Urinary bladder (tissue), 4 donors: ENCODE data around the gene CIAO2B. TPM values are rescaled to one million over a fixed set of nuclear protein-coding genes. Genes with fewer than 3 reads are reported as not detected.
A peak's percentile ranks its signal among the peaks of the same experiment; 100 is the strongest.
"Not testable (repeated sequence)": the region's sequence is repeated elsewhere in the genome, so short reads cannot be mapped to it uniquely, and the experiment has no call there.

ENCODE experiments used
- DNase-seq: peaks from one replicate; pipeline ENCODE4 v3.0.0-alpha.2; 2015; ENCODE audit errors: extremely low spot score
- H3K27ac ChIP-seq: one replicate; pipeline ENCODE4 v1.5.1; 2013; ENCODE audit warnings: low read depth, mild to moderate bottlenecking, moderate library complexity
- H3K36me3 ChIP-seq: one replicate; pipeline ENCODE4 v1.6.1; 2013; ENCODE audit warnings: mild to moderate bottlenecking, moderate library complexity; ENCODE audit not compliant: insufficient read depth
- H3K4me1 ChIP-seq: one replicate; pipeline ENCODE4 v1.6.1; 2013; ENCODE audit warnings: mild to moderate bottlenecking, moderate library complexity; ENCODE audit not compliant: insufficient read depth
- H3K4me3 ChIP-seq: one replicate; pipeline ENCODE4 v1.5.1; 2013; ENCODE audit warnings: low read depth, low read length
- WGBS: extraction: QIAGEN DNeasy Blood & Tissue Kit; methylation state at CpG from one replicate; pipeline ENCODE4 v1.1.7; 2013; 5-methylcytosine and 5-hydroxymethylcytosine counted together
- polyA plus RNA-seq: library from polyadenylated mRNA; stranded (reverse); fragments of 200-250 nt; gene quantifications from one replicate; pipeline ENCODE4 v1.2.3, GENCODE V29; 2013
- total RNA-seq: library from RNA; depleted of rRNA; stranded (reverse); fragments of >200 nt; gene quantifications from one replicate; pipeline ENCODE4 v1.2.3, GENCODE V29; 2014
- donor health status: healthy with polysubstance abuse.
- donor health status: healthy.

The CIAO2B gene
- total and polyA plus RNA-seq, 2 donors: 52.0 to 174 TPM

DNA sequence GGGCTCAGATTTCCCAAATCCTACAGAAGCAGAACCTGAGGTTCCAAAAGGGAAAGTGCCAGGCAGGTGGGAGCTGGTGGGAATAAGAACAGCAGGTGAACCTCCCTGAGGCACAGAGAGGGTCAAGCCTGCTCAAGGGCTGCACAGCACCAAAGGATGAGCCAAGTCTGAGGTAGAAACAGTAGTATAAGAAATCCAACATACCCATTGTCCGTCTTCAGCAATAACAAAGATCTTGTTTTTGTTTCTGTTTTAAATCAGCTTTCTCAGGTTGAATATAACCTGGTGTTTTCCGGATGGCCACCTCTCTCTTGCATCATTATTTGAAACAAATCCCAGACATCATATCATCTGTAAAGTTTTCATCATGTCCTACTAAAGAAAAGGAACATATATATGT, 16.2 kb upstream of the CIAO2B start:
- no peak overlapping the region for H3K4me3 ChIP-seq
- H3K27ac ChIP-seq: no peak overlapping the region
- WGBS: 76% methylated on average over 2 of the region's 2 CpGs
- no peaks in the 10 kb centered on the region for H3K36me3 ChIP-seq
- no peaks in the 10 kb centered on the region for H3K4me1 ChIP-seq
- DNase-seq: no peak

DNA sequence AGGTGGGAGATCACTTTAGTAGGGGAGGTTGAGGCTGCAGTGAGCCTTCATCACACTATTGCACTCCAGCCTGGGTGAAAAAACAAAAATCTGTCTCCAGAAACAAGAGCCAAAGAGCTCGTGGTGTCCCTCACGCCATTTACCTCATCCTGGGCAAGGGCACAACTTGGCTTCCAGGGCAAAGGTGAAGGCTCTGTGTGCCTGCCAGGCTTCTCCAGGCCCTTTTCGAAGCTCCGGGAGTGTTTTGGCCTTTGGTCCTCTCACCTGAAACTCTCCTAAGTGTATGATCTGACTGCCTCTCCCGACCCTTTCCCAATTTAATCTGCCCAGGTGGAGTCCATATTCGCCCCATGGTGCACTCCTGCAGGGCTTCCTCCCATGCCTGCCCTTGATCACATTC, 15.3 kb upstream of the CIAO2B start:
- Histone ChIP-seq H3K4me3 (no peak overlapping the region), H3K4me1 (no peaks in the 10 kb centered on the region), H3K27ac (no peak overlapping the region), H3K36me3 (no peaks in the 10 kb centered on the region)
- 74% methylated on average over 6 of the region's 6 CpGs for WGBS
- no peak for DNase-seq

DNA sequence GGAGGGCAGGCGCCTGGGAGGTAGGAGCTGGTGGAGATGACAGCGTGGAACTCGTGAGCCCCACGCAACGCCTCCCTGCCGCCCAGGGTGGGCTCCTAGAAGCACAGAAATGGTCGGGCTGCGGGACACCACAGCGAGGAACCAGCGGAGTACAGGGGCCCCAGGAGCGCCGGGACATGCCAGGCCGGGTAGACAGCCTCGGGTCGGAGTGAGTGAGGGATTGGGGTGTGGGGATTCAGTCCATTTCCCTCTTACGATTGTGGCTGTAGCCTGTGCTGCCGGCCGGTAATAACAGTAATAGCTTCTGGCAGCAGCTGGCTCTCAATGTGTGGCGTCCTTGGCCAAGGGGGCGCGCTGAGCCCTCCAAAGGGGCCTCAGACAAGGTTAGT, 14.6 kb upstream of the CIAO2B start:
- H3K36me3 ChIP-seq: no peaks in the 10 kb centered on the region
- 15% methylated on average over 21 of the region's 21 CpGs for WGBS
- no peaks in the 10 kb centered on the region for H3K4me1 ChIP-seq
- H3K27ac ChIP-seq: no peak overlapping the region
- no peak overlapping the region for H3K4me3 ChIP-seq
- no peak for DNase-seq

DNA sequence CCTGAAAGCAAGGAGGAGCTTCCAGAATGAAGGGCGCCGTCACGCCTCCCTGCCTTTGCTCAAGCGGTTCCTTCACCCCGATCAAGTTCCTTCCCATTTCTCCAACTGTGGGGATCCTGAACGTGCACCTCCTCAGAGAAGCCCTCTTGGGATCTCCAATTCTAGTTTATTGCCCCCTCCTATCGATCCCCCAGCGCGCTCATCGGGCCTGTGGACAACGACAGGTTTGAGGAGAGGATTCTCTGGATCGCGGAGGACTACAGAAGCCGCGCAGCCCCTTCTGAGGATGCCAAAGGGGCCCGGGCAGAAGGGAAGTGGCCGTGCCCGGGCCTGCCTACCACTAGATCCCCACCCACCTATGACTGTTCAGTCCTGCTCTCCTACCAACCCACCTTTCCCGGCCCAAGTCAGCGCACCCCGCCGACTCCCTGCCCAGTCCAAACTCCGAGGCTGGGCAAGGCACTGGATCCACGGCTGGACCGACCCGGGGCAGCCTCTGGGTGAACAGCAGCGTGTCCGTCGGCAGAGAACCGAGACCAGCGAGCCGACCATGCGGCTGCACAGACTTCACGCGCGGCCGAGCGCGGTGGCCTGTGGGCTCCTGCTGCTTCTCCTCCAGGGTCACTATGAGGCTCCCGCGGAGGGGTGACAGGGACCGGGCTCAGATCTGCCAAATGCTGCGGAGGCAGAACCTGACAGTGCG, 14.1 kb upstream of the CIAO2B start:
- 2% methylated on average over 44 of the region's 44 CpGs for WGBS
- Histone ChIP-seq H3K27ac (no peak overlapping the region), H3K36me3 (no peaks in the 10 kb centered on the region), H3K4me3 (peak overlapping the region; percentile 65), H3K4me1 (no peaks in the 10 kb centered on the region)
- no peak for DNase-seq

DNA sequence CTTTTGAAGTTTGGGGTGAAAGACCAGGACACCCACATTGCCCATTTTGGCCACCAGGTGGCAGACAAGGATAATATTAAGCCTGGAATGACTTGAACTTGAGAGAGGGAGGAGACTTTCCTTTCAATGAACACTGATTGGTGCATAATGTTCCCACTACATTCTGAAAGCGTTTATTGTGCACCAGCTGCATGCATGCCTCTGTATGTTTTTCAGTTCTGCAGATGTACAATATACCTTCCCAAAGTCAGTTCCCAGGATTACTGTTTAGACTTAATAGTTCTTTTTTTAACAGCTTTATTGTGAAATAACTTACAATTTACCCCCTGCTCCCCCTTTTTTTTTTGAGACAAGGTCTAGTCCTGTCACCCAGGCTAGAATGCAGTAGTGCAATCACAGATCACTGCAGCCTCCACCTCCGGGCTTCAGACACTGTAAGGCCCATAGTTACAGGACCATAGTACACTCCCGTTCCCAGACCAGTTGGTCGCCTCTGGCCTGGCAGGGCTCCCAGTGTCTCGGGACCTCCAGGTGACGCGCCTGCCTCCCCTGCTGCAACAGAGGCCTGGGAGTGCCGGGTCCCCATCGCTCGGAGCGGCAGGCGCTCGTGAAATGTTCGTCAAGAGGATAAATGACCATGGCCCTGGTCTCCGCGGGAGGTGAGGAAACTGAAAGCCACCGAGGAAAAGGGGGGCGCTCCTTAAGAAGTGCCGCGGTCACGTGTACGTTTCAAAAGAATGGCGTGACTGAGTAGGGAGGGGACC, 13.3 kb upstream of the CIAO2B start:
- H3K4me3 ChIP-seq: peak overlapping the region; percentile 65
- H3K27ac ChIP-seq: no peak overlapping the region
- H3K4me1 ChIP-seq: no peaks in the 10 kb centered on the region
- DNase-seq: peak; percentile 64
- no peaks in the 10 kb centered on the region for H3K36me3 ChIP-seq
- under 1% methylated on average over 21 of the region's 23 CpGs for WGBS

DNA sequence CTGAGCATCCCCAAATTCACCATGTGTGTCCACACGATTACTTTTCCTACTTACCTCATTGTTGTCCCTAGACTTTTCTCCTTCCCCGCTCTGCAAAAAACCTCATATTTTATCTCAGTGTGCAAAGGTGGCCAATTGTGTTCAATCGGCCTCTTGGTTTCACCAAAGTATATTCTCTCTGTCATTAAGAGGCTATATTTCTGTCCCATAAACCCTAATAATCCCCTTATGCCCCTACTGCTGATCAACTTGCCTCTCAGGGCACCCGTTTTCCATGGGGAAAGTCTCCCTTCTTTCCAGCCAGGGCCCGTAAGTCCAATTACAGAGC, 12.7 kb upstream of the CIAO2B start:
- H3K36me3 ChIP-seq: no peaks in the 10 kb centered on the region
- H3K4me3 ChIP-seq: no peak overlapping the region
- H3K4me1 ChIP-seq: no peaks in the 10 kb centered on the region
- DNase-seq: no peak
- H3K27ac ChIP-seq: no peak overlapping the region
- WGBS: 36% methylated on average over 5 of the region's 5 CpGs

DNA sequence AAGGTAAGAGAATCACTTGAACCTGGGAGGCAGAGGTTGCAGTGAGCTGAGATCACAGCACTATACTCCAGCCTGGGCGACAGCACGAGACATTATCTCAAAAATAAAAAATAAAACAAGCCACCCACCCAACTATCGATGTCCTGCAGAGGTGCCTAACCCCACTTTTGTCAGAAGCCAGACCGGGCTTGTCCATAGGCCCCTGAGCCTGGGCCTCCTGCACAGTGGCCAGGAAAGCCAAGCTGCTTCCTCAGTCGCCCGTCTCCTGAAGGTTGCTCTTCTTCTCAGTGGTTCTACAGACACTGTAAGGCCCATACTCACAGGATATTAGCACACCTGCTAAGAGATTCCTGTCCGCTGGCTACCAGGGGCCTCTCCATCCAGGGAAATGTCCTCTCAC, 12.3 kb upstream of the CIAO2B start:
- Histone ChIP-seq H3K27ac (no peak overlapping the region), H3K4me3 (no peak overlapping the region), H3K4me1 (no peaks in the 10 kb centered on the region), H3K36me3 (no peaks in the 10 kb centered on the region)
- no peak for DNase-seq
- 71% methylated on average over 7 of the region's 7 CpGs for WGBS

DNA sequence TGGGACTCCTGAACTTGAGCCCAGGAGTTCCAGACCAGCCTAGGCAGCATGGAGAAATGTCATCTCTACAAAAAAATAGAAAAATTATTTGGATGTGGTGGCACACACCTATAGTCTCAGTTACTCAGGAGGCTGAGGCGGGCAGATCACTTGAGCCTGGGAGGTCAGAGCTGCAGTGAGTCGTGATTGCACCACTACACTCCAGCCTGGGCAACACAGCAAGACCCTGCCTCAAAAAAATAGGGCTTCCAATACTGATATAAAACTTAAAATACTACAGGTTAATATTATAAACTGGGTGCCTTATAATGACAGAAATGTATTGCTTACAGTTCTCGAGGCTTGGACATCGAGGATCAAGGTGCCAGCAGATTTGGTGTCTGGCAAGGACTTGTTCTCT, 11.7 kb upstream of the CIAO2B start:
- H3K27ac ChIP-seq: no peak overlapping the region
- H3K4me3 ChIP-seq: no peak overlapping the region
- no peaks in the 10 kb centered on the region for H3K4me1 ChIP-seq
- H3K36me3 ChIP-seq: no peaks in the 10 kb centered on the region
- no peak for DNase-seq
- WGBS: 81% methylated on average over 4 of the region's 4 CpGs

DNA sequence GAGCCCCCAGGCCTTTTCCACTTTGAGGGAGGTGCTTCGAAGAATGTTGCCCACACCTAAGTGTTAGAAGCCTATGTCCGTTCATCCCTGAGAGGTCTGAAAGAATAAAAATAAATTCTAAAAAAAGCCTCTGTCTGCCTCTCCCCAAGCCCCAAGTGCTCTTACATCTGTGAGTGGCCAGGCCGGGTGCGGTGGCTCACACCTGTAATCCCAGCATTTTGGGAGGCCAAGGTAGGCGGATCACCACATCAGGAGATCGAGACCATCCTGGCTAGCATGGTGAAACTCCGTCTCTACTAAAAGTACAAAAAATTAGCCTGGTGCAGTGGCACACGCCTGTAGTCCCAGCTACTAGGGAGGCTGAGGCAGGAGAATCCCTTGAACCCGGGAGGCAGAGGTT, 10.8 kb upstream of the CIAO2B start:
- not testable (repeated sequence) for H3K4me3 ChIP-seq, H3K27ac ChIP-seq, H3K36me3 ChIP-seq, H3K4me1 ChIP-seq, DNase-seq
- WGBS: 81% methylated on average over 9 of the region's 9 CpGs

DNA sequence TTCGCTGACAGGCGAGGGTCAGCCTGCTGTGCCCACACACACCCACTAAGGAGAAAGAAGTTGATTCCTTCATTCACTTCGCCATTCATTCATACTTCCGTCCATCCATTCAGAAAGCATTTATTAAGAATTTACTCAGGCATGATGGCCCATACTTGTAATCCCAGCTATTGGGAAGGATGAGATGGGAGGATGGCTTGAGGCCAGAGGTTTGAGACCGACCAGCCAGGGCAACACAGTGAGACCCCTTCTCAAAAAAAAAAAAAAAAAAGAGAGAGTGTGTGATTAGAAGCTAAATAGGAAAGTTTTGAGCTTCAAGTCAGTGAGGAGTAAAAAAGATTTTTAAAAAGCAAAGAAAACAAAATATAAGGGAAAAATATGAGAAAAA, 9.8 kb upstream of the CIAO2B start:
- H3K4me3 ChIP-seq: no peak overlapping the region
- no peak for DNase-seq
- 82% methylated on average over 5 of the region's 5 CpGs for WGBS
- H3K4me1 ChIP-seq: no peaks in the 10 kb centered on the region
- H3K27ac ChIP-seq: no peak overlapping the region
- no peaks in the 10 kb centered on the region for H3K36me3 ChIP-seq

DNA sequence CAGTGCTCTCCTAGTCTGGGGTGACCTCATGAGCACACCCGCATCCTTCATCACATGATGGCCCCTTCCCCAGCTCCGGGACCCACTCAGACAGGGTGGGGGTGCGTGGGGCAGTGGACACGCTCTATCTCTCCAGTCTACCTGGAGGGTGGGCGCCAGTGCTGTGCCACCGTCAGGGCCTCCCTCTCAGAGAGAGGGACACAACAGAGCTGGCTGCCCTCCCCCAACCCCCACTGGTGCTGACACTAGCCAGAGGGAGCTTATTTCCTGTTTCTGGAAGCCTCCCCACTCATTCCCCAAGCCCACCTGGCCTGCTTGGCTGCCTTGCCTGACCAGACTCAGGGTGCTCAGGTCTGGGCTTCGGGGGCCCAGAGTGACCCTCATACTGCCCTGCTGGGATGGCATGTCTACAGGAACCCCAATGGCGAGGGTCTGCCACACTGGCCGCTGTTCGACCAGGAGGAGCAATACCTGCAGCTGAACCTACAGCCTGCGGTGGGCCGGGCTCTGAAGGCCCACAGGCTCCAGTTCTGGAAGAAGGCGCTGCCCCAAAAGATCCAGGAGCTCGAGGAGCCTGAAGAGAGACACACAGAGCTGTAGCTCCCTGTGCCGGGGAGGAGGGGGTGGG, 9.3 kb upstream of the CIAO2B start:
- 90% methylated on average over 15 of the region's 15 CpGs for WGBS
- DNase-seq: no peak
- Histone ChIP-seq H3K4me3 (no peak overlapping the region), H3K27ac (no peak overlapping the region), H3K36me3 (no peaks in the 10 kb centered on the region), H3K4me1 (no peaks in the 10 kb centered on the region)

DNA sequence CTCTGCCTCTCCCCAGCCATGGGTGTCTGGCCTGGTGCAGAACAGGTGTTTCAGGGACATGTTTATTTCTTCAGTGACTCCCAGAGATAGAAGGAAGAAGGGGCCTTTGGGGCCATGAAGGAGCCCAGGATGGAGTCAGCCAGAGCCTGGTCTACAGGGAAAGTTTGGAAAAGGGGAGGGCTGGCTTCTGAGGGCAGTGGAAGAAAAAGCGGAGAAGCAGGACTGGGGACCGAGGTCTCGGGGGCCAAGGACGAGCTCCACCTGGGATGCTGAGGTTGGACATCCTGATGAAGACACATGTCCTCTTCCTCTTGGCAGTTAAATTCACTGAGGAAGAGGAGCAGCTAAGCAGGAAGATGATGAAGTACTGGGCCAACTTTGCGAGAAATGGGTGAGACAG, 8.8 kb upstream of the CIAO2B start:
- 92% methylated on average over 5 of the region's 5 CpGs for whole genome bisulfite sequencing
- Histone ChIP-seq H3K4me3 (no peak overlapping the region), H3K27ac (no peak overlapping the region), H3K36me3 (no peaks in the 10 kb centered on the region), H3K4me1 (no peaks in the 10 kb centered on the region)
- DNase-seq: no peak

DNA sequence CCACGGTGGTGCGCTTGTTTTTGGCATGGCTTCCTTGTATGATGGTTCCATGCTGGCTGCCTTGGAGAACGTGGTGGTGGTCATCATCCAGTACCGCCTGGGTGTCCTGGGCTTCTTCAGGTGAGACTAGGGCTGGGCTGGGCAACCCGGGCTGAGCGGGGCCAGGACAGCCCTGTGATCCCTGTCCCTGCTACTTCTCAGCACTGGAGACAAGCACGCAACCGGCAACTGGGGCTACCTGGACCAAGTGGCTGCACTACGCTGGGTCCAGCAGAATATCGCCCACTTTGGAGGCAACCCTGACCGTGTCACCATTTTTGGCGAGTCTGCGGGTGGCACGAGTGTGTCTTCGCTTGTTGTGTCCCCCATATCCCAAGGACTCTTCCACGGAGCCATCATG, 6.0 kb upstream of the CIAO2B start:
- WGBS: 95% methylated on average over 16 of the region's 16 CpGs

DNA sequence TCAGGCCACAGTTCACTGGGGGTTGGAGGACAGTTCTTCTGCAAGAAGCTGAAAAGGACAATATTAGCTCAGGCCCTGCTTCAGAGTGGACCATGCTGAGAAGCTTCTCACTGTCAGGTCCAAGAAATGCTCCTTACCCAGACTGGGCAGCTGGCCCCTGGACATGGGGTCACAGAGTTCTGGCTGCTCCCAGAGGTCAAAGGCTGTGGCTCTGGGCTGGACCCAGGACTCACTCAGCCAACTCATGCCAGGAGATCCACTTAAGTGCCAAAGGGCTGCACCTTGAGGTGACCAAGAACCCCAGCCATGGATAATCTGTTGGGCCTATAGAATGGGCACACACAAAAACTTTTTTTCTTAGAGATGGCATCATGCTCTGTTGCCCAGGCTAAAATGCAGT, 5.2 kb upstream of the CIAO2B start:
- no peak overlapping the region for H3K27ac ChIP-seq
- no peak overlapping the region for H3K4me3 ChIP-seq
- DNase-seq: no peak
- no peaks in the 10 kb centered on the region for H3K36me3 ChIP-seq
- H3K4me1 ChIP-seq: no peaks in the 10 kb centered on the region

More for the DNA sequence above, 6.0 kb upstream of the CIAO2B start:
- H3K4me3 ChIP-seq: no peak overlapping the region
- DNase-seq: no peak
- no peaks in the 10 kb centered on the region for H3K36me3 ChIP-seq
- H3K4me1 ChIP-seq: no peaks in the 10 kb centered on the region
- H3K27ac ChIP-seq: no peak overlapping the region
